Choroid plexus epithelial cell (primary cell): Measurements from ENCODE around the gene MRPS34.

Experiments used
- DNase-seq: peaks from one replicate; pipeline ENCODE4 v3.0.0-alpha.2; 2010; ENCODE audit warnings: low read depth
- H3K4me3 ChIP-seq: 2 replicates; pipeline ENCODE4 v1.5.1; 2011; ENCODE audit warnings: low read depth, mild to moderate bottlenecking, control low read depth, low read length, moderate library complexity
- TF ChIP-seq, protein P1 (sequence below): conservative IDR thresholded peaks from 2 replicates; pipeline ENCODE4 v1.5.1; 2011; ENCODE audit warnings: low read depth, mild to moderate bottlenecking, control low read depth, inconsistent platforms, low read length, moderate library complexity

MRPS34 gene

DNA sequence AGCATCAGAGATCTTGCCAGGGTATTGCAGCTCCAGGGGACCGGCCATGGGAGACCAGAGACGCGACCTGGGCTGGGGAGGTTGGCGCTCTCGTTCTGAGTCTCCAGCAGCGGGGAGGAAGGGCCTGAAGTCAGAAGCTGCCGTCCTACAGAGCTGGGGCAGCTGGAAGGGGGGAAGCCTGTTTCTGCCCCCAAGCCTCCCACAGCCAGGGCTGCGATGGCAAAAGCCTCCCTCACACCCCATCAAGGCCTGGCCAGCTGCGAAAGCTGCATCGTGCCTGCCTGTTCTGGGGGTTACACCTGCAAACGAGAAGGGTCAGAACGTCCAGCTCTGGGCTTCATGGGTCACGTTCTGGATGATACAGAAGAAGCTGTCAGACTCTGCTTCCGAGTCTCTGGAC is 40.9 kb downstream of the MRPS34 start:
- DNase-seq = no peak
- no peak overlapping the region for H3K4me3 ChIP-seq
- TF ChIP-seq, protein P1, sequence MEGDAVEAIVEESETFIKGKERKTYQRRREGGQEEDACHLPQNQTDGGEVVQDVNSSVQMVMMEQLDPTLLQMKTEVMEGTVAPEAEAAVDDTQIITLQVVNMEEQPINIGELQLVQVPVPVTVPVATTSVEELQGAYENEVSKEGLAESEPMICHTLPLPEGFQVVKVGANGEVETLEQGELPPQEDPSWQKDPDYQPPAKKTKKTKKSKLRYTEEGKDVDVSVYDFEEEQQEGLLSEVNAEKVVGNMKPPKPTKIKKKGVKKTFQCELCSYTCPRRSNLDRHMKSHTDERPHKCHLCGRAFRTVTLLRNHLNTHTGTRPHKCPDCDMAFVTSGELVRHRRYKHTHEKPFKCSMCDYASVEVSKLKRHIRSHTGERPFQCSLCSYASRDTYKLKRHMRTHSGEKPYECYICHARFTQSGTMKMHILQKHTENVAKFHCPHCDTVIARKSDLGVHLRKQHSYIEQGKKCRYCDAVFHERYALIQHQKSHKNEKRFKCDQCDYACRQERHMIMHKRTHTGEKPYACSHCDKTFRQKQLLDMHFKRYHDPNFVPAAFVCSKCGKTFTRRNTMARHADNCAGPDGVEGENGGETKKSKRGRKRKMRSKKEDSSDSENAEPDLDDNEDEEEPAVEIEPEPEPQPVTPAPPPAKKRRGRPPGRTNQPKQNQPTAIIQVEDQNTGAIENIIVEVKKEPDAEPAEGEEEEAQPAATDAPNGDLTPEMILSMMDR = no peak

DNA sequence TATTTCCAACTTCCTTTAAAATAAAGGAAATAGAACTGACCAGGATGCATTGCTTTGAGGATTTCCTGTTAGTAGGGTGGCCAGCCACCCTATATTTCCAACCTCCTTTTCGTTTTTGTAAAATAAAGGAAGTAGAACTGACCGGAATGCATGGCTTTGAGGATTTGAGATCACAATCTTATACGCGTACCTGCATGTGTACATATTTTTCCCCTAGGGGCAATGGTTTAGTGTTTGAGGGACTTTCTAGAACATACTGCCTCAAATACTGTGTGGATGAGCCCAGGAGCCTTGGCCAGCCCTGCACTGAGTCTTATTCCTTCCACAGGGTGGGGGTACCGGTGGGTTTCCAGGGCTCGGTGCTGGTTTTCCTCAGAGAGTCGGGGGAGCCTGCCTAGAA is 41.3 kb downstream of the MRPS34 start:
- no peak overlapping the region for H3K4me3 ChIP-seq
- TF ChIP-seq, protein P1 = no peak
- no peak for DNase-seq

DNA sequence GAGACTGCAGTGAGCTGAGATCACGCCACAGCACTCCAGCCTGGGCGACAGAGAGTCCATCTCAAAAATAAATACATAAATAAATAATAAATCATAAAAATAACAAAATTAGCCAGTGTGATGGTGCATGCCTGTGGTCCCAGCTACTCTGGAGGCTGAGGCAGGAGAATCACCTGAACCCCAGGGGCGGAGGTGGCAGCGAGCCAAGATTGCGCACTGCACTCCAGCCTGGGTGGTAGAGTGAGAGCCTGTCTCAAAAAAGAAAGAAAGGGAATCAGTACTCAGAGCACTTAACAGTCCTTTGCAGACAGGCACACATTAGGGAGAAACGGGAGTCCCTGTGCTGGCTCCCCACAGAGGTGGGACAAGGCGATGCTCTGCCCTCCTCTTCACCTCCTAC is 41.9 kb downstream of the MRPS34 start:
- H3K4me3 ChIP-seq = no peak overlapping the region
- DNase-seq = no peak
- TF ChIP-seq, protein P1 = no peak

DNA sequence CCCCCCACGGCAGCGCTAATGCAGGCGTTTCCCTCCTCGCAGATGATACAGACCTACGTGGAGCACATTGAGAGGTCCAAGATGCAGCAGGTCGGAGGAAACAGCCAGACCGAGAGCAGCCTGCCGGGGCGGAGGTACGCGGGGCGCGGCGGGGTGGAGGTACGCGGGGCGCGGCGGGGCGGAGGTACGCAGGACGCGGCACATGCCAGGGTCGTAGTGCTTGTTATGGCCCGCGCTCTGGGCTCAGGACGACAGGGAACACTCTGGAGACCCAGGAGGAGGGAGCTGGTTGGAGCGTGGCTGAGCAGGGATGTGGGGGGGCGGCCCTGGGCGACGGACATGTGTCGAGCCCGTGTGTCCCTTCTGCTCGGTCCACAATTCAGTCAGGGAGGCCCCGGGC is 43.5 kb downstream of the MRPS34 start:
- no peak for DNase-seq
- TF ChIP-seq, protein P1 = no peak
- no peak overlapping the region for H3K4me3 ChIP-seq

DNA sequence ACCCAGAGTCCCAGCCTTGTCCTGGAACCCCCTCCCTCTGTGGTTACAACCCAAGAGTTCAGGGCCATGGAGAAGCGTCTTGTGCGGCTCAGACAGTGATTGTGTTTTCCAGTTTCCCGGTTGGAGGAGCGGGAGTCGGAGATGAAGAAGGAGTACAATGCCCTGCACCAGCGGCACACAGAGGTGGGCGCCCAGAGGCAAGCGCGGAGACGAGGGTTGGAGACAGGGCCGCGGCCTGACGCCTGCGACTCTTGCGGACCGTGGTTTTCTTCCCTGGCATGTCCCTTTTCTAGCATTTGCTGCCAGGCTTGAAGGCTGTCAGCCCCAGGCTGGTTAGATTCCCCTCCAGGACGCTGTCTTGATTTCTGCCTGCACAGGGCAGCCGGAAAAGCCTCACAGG is 43.9 kb downstream of the MRPS34 start:
- TF ChIP-seq, protein P1 = no peak
- DNase-seq = no peak
- H3K4me3 ChIP-seq = no peak overlapping the region

DNA sequence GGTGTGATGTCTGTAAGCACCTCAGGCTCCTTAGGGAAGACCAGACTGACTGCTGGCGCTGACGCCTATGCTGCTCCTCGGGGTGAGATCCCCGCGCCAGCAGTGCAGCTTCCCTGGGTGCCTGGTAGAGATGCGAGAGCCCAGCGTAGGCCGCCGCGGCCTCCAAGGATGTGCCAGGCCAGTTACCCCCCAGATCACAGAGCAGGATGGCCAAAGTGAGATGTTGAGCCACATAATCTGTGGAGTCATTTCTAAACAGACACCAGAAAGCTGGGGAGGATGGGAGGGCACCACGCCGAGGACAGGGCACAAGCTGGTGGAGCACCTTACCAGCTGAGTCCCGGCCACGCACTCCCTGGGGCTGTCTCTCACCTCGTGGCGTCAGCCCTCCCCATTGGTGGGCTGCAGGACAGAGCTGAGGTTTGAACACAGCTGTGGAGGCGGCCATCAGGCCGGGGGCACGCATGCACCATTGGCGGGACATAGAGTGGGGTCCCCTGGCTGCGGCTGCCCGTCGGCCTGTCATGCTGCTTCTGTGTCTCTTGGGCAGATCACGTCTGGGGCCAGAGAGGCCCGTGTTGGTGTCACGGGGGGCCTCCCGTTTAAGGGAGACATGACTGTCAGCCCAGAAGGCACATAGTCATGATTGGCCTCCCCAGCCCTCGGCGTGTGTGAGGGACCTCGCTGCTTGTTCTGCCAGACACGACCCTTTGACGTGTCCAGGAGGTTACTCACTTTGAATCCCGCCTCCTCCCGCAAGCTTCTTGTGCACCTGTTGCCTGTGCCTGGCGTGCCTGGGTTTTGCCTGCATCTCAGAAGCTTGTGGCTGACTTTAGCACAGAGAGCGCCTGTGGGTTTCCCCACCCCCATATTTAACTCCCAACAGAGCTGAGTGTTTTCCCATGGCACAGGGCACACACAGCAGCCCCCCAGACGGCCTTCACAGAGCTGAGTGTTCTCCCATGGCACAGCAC is 45.0 kb downstream of the MRPS34 start:
- no peak for DNase-seq
- TF ChIP-seq, protein P1 = no peak
- no peak overlapping the region for H3K4me3 ChIP-seq
